Uterus (tissue), 4 donors: Measurements from ENCODE around the gene MEPE. TPM values are rescaled to one million over a fixed set of nuclear protein-coding genes. Genes with fewer than 3 reads are reported as not detected.

ENCODE experiments used
- DNase-seq, 2 donors: peaks; one replicate each; pipeline ENCODE4 v3.0.0-alpha.2; 2019 to 2020
- H3K27ac ChIP-seq, 2 donors: fragments of 200-600 bp; sonication (generic); 1 replicate in 1 of 2; 2 replicates in 1 of 2; pipeline ENCODE4 v1.5.1; 2016 to 2018
- H3K27me3 ChIP-seq, 2 donors: fragments of 200-600 bp; sonication (generic); one replicate each; pipeline ENCODE4 v1.5.1; 2018 to 2019; ENCODE audit warnings: control low read depth in 1 of 2
- H3K36me3 ChIP-seq, 2 donors: fragments of 200-600 bp; sonication (generic); one replicate each; pipeline ENCODE4 v1.5.1; 2019; ENCODE audit warnings: control low read depth in 1 of 2
- H3K4me1 ChIP-seq, 2 donors: fragments of 200-600 bp; sonication (generic); one replicate each; pipeline ENCODE4 v1.5.1; 2018 to 2019; ENCODE audit warnings: control low read depth in 1 of 2
- H3K4me3 ChIP-seq, 2 donors: fragments of 200-600 bp; sonication (generic); 1 replicate in 1 of 2; 2 replicates in 1 of 2; pipeline ENCODE4 v1.5.1; 2018 to 2019; ENCODE audit warnings: mild to moderate bottlenecking in 1 of 2
- H3K9me3 ChIP-seq, 2 donors: fragments of 200-600 bp; sonication (generic); one replicate each; pipeline ENCODE4 v1.5.1; 2019; ENCODE audit warnings: control low read depth in 1 of 2
- POLR2A ChIP-seq, 2 donors: fragments of 450-650 bp; IDR thresholded peaks; one replicate each; pipeline ENCODE4 v1.6.1; 2016; ENCODE audit warnings: antibody characterized with exemption in 2 of 2, mild to moderate bottlenecking in 1 of 2, moderate library complexity in 1 of 2
- intact Hi-C: fragments of 100-400 bp; cut with DNase I; formaldehyde crosslinking; loops from one replicate; pipeline ENCODE4 v1.15.1; 2023; ENCODE audit warnings: low total_unique reads
- total RNA-seq, 4 donors: library from RNA; depleted of rRNA in 3 of 4; stranded (reverse); fragments of >200 nt in 3 of 4; gene quantifications; one replicate each; pipeline versions ENCODE4 v1.1.0 to v1.2.4, GENCODE V29; 2014 to 2023
- TF ChIP-seq, protein P1 (sequence below), 4 experiments: fragments of 200-600 bp in 2 of 4; fragments of 450-650 bp in 2 of 4; sonication (generic) in 2 of 4; IDR thresholded peaks; one replicate each; pipeline ENCODE4 v1.5.1; 2016 to 2019; ENCODE audit warnings: antibody characterized with exemption in 4 of 4, mild to moderate bottlenecking in 2 of 4, moderate library complexity in 1 of 4
- donor health status: DM: yes; HTN: yes; CAD: no.

The MEPE gene
- total RNA-seq, 4 donors from 2014 or later, result not detected

DNA sequence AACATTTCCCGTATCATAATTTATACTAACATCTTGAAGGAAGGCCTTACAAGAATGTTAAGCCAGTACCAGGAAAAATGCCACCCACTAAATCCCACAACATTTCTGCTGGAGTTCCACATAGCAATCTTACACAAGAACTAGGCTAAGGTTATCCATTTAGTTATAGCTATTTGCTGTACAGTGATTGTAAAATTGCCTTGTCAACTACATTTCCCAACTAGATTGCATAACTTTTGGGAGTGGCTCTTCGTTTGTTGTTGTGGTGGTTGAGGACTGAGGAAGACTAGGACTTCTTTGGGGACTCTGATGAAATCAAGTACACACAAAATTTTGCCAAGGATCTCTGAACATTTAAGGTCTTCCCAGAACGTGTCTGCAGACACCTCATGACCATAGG, 25.4 kb upstream of the MEPE start:
- H3K9me3 ChIP-seq, result no peaks in the 10 kb centered on the region
- no peak overlapping the region for H3K4me3 ChIP-seq
- intact Hi-C loops, result no loop called here
- no peaks in the 10 kb centered on the region for H3K36me3 ChIP-seq
- TF ChIP-seq, protein P1, sequence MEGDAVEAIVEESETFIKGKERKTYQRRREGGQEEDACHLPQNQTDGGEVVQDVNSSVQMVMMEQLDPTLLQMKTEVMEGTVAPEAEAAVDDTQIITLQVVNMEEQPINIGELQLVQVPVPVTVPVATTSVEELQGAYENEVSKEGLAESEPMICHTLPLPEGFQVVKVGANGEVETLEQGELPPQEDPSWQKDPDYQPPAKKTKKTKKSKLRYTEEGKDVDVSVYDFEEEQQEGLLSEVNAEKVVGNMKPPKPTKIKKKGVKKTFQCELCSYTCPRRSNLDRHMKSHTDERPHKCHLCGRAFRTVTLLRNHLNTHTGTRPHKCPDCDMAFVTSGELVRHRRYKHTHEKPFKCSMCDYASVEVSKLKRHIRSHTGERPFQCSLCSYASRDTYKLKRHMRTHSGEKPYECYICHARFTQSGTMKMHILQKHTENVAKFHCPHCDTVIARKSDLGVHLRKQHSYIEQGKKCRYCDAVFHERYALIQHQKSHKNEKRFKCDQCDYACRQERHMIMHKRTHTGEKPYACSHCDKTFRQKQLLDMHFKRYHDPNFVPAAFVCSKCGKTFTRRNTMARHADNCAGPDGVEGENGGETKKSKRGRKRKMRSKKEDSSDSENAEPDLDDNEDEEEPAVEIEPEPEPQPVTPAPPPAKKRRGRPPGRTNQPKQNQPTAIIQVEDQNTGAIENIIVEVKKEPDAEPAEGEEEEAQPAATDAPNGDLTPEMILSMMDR (IDR thresholded peaks at IDR 0.05), result no peak
- no peak for TF ChIP-seq POLR2A (IDR thresholded peaks at IDR 0.05)
- no peak overlapping the region for H3K27ac ChIP-seq
- H3K4me1 ChIP-seq, result no peaks in the 10 kb centered on the region
- no peaks in the 10 kb centered on the region for H3K27me3 ChIP-seq
- no peak for DNase-seq

- no peak for DNase-seq
- H3K4me1 ChIP-seq, result no peaks in the 10 kb centered on the region
- H3K4me3 ChIP-seq, result no peak overlapping the region
- no peak for TF ChIP-seq POLR2A (IDR thresholded peaks at IDR 0.05)
- TF ChIP-seq, protein P1 (IDR thresholded peaks at IDR 0.05), result no peak
- H3K36me3 ChIP-seq, result no peaks in the 10 kb centered on the region
- intact Hi-C loops, result no loop called here
- no peaks in the 10 kb centered on the region for H3K27me3 ChIP-seq
- no peak overlapping the region for H3K27ac ChIP-seq
- H3K9me3 ChIP-seq, result no peaks in the 10 kb centered on the region
These were observed 20.8 kb upstream of the MEPE start for GRCh38 chr4:87811977-87812376.

GRCh38 chr4:87819281-87819919, 13.4 kb upstream of the MEPE start:
- intact Hi-C loops, result no loop called here
- DNase-seq, result no peak
- Histone ChIP-seq H3K27ac (no peak overlapping the region), H3K27me3 (no peaks in the 10 kb centered on the region), H3K9me3 (no peaks in the 10 kb centered on the region), H3K4me1 (no peaks in the 10 kb centered on the region), H3K36me3 (no peaks in the 10 kb centered on the region), H3K4me3 (no peak overlapping the region)
- TF ChIP-seq, protein P1 (IDR thresholded peaks at IDR 0.05), result no peak

GRCh38 chr4:87823200-87823599, 9.6 kb upstream of the MEPE start:
- Histone ChIP-seq H3K27me3 (no peaks in the 10 kb centered on the region), H3K4me1 (no peaks in the 10 kb centered on the region), H3K9me3 (no peaks in the 10 kb centered on the region), H3K4me3 (no peak overlapping the region), H3K27ac (no peak overlapping the region), H3K36me3 (no peaks in the 10 kb centered on the region)
- no peak for TF ChIP-seq POLR2A (IDR thresholded peaks at IDR 0.05)
- TF ChIP-seq, protein P1 (IDR thresholded peaks at IDR 0.05), result no peak
- intact Hi-C loops, result no loop called here
- no peak for DNase-seq

DNA sequence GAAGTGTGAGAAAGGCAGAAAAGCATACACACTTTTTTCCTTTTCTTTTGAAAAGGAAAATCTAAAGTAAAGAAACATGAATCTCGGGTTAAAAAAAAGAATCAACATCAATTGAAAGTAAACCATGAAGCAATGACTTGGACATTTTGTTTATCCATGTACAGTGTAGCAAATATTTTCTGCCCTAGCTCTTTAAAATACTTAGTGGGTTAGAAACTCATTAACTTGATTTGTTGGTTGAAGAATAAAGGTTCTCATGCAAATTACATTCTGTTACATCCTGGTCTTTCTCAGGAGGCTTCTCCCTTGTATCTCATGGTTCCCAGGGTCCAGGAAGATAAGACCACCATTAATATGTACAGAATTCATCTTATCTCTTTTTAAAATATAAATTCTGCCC, 9.0 kb upstream of the MEPE start:
- TF ChIP-seq, protein P1 (IDR thresholded peaks at IDR 0.05), result no peak
- no peak for TF ChIP-seq POLR2A (IDR thresholded peaks at IDR 0.05)
- Histone ChIP-seq H3K36me3 (no peaks in the 10 kb centered on the region), H3K27me3 (no peaks in the 10 kb centered on the region), H3K4me1 (no peaks in the 10 kb centered on the region), H3K9me3 (no peaks in the 10 kb centered on the region), H3K27ac (no peak overlapping the region), H3K4me3 (no peak overlapping the region)
- DNase-seq, result no peak
- intact Hi-C loops, result no loop called here
